ENCODE data around the gene TMTC2. TPM values are rescaled to one million over a fixed set of nuclear protein-coding genes. Genes with fewer than 3 reads are reported as not detected.

TMTC2 gene
- total RNA-seq, 1 experiment from 2014 or later: 0.58 TPM

GRCh38 chr12:82866227-82866775, 179.6 kb downstream of the TMTC2 start:
- no peak for DNase-seq (ENCODE audit: low spot score)
- in situ Hi-C loops (cut with HindIII; ENCODE audit: low sequenced_read_pairs): no loop called here

- in situ Hi-C loops (cut with HindIII; ENCODE audit: low sequenced_read_pairs): no loop called here
- peak; percentile 88 for DNase-seq (ENCODE audit: low spot score)
These were observed 180.2 kb downstream of the TMTC2 start for GRCh38 chr12:82866946-82867345.

DNA sequence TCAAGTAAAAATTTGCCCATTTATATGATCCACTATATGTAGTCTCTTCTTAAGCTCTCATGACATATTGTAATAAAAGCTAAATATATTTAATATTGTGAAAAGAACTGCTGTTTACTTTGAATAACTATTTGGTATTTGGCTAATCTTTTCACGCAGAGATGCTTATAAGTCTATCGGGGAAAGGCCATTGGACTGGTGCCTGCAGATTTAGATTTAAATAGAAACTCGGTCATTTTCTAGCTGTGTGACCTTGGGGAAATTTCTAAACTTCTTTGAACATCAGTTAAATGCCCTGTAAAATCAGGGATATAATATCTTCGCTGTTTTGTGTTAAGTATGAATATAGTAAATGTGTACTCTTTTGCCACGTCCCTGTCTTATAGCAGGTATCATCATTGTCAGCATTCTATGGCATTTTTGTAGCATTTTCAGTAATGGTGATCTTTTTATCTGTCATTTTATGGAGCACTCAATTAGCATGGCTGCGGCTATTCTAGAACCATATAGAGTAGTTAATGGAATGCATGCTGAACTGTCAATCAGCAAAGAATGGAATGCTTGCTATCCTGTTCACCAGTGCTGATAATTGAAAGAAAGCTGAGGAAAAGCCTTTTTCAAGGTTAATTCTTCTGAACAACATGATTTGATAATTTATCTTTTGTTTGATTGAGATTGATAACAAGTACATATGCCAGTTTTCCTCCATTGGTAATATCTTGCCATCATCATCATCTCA, 181.2 kb downstream of the TMTC2 start:
- in situ Hi-C loops (cut with HindIII; ENCODE audit: low sequenced_read_pairs): no loop called here
- peak; percentile 64 for DNase-seq (ENCODE audit: low spot score)

GRCh38 chr12:82870771-82871377, 184.2 kb downstream of the TMTC2 start:
- DNase-seq (ENCODE audit: low spot score): no peak
- in situ Hi-C loops (cut with HindIII; ENCODE audit: low sequenced_read_pairs): no loop called here

- DNase-seq (ENCODE audit: low spot score): no peak
- in situ Hi-C loops (cut with HindIII; ENCODE audit: low sequenced_read_pairs): no loop called here
These were observed 185.4 kb downstream of the TMTC2 start for GRCh38 chr12:82872088-82872487.

- DNase-seq (ENCODE audit: low spot score): peak; percentile 24
- in situ Hi-C loops (cut with HindIII; ENCODE audit: low sequenced_read_pairs): no loop called here
These were observed 186.6 kb downstream of the TMTC2 start for GRCh38 chr12:82873309-82873708.

- DNase-seq (ENCODE audit: low spot score): peak; percentile 87
- in situ Hi-C loops (cut with HindIII; ENCODE audit: low sequenced_read_pairs): no loop called here
These were observed 187.2 kb downstream of the TMTC2 start for GRCh38 chr12:82873951-82874350.

DNA sequence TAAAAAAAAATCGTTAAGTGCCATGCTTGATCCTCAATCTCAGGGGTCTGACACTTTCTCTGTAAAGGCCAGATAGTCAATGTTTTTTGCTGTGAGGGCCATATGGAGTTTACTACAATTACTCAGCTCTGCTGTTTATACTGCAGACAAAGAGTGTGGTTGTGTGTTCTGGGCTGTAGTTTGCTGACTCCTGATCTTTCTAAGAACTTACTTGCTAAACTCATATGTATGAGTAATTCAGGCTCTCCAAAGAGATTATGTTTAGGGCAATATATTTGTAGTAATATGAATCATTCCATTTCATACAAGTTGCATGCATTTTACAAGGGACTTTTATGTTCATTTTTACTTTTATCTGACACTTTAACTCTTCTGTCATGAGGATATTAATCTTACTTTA, 188.2 kb downstream of the TMTC2 start:
- in situ Hi-C loops (cut with HindIII; ENCODE audit: low sequenced_read_pairs): no loop called here
- DNase-seq (ENCODE audit: low spot score): no peak

GRCh38 chr12:82876075-82876474, 189.4 kb downstream of the TMTC2 start:
- in situ Hi-C loops (cut with HindIII; ENCODE audit: low sequenced_read_pairs): no loop called here
- DNase-seq (ENCODE audit: low spot score): no peak

- DNase-seq (ENCODE audit: low spot score): no peak
- in situ Hi-C loops (cut with HindIII; ENCODE audit: low sequenced_read_pairs): no loop called here
These were observed 191.3 kb downstream of the TMTC2 start for GRCh38 chr12:82877963-82878362.

- no peak for DNase-seq (ENCODE audit: low spot score)
- in situ Hi-C loops (cut with HindIII; ENCODE audit: low sequenced_read_pairs): no loop called here
These were observed 193.8 kb downstream of the TMTC2 start for GRCh38 chr12:82880442-82880901.

DNA sequence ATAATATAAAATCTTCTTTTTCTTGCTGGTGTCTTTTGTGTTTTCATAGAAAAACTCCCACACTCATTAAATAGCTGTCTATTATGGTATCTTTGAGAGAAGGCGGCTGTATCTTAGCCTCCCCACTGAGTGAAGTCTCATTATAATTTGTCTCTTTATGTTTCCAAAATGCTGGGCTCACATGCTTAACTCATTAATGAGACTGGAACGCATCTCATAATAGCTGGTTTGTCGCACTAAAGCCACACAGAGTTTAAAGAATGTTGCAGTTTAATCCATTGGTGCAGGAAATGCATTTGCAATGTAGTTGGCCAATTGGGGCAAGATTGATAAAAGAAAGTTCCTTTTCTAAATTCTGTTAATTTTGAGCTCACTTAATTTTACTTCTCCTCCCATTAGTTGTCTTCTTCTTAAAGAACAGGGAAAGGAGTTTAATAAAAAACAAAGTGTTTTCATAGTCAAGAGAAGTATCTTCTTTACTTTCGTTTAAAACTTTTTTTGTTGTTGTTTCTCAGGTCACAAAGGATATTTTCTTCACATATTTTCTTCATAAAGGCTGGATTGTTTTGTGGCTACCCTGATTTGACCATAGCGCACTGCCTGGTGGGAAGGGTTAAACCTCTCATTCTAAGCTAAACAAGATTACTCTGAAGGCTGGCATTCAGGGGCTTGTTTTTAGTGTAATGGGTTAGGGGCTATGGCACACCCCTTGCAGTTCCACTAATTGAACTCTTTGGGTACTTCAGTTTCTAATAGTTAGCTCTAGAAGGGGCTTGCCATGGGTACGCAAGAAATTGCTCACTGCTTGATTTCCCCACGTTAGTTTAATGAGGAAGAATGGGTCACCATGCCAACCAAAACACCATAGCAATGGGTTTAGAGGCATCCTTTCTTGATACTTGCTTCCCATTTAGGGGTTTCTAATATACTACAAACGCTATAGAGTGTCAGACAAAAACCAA, 197.0 kb downstream of the TMTC2 start:
- in situ Hi-C loops (cut with HindIII; ENCODE audit: low sequenced_read_pairs): no loop called here

DNA sequence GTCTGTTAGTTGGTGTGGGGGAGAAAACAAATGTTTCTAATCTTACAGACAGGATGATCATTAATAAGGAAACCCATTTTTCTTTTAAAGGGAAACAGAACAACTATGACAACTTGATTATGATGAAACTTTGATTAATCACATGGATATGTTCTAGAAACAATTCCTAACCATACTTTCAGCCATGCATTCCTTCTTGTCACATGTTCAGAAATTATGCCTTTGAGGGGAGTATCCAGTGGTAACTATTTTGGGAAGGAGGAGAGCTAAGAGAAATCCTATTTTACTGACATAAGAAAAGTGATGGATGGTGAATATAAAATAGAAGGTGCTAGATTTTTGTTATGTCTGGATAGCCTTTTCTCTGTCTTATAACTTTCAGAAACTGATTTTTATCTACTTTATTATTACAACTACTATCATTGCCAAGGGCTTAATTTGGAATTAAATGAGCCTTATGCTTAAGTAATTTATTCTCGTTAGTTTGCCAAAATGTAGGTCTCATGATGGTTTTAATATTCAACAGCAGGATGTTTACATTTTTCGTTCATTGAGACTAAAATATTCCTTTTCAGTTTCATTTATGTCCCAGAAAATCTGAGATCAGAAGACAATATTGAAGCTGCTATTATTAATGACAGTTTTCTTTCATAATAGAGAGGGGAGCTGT, 200.1 kb downstream of the TMTC2 start:
- in situ Hi-C loops (cut with HindIII; ENCODE audit: low sequenced_read_pairs): no loop called here

More for the DNA sequence above, 197.0 kb downstream of the TMTC2 start:
- no peak for DNase-seq (ENCODE audit: low spot score)

GRCh38 chr12:82893896-82894295, 207.2 kb downstream of the TMTC2 start:
- no peak for DNase-seq (ENCODE audit: low spot score)

More for the DNA sequence above, 200.1 kb downstream of the TMTC2 start:
- DNase-seq (ENCODE audit: low spot score): no peak

GRCh38 chr12:82896277-82896676, 209.6 kb downstream of the TMTC2 start:
- in situ Hi-C loops (cut with HindIII; ENCODE audit: low sequenced_read_pairs): no loop called here
- no peak for DNase-seq (ENCODE audit: low spot score)

More at GRCh38 chr12:82893896-82894295, 207.2 kb downstream of the TMTC2 start:
- in situ Hi-C loops (cut with HindIII; ENCODE audit: low sequenced_read_pairs): no loop called here

DNA sequence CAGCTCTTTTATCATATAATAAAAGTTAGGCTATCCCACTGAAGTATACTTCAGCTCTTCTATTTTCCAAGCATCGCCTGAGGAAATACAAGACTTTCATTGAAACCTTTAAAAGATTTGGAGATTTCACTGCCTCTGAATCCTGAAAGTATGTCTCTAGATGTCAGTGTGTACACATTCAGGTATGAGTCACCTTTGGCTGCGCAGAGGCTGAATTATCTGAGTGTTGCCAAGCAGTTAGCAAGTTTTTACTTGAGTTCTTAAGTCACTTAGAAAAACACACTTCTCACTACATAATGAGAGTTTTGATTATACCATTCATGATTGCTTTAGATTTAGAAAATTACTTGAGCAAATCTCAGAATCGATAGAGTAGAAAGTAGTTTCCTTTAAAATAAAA, 210.3 kb downstream of the TMTC2 start:
- in situ Hi-C loops (cut with HindIII; ENCODE audit: low sequenced_read_pairs): no loop called here
- DNase-seq (ENCODE audit: low spot score): peak; percentile 24

GRCh38 chr12:82898441-82898840, 211.7 kb downstream of the TMTC2 start:
- DNase-seq (ENCODE audit: low spot score): no peak
- in situ Hi-C loops (cut with HindIII; ENCODE audit: low sequenced_read_pairs): no loop called here

GRCh38 chr12:82904219-82904790, 217.6 kb downstream of the TMTC2 start:
- DNase-seq (ENCODE audit: low spot score): no peak
- in situ Hi-C loops (cut with HindIII; ENCODE audit: low sequenced_read_pairs): no loop called here
